ENCODE measurements around the gene RPL34. TPM values are rescaled to one million over a fixed set of nuclear protein-coding genes. Genes with fewer than 3 reads are reported as not detected.
"Not testable (repeated sequence)": the region's sequence is repeated elsewhere in the genome, so short reads cannot be mapped to it uniquely, and the experiment has no call there.

The RPL34 gene
- total RNA-seq, 4 donors from 2014 or later = 1,071 to 6,726 (median 2,783) TPM

- no peaks in the 10 kb centered on the region for H3K4me1 ChIP-seq
- H3K27ac ChIP-seq = no peak overlapping the region
- TF ChIP-seq CTCF (IDR thresholded peaks at IDR 0.05) = no peak
- no peak for TF ChIP-seq POLR2A (IDR thresholded peaks at IDR 0.05)
- H3K27me3 ChIP-seq = no peaks in the 10 kb centered on the region
- no peak for DNase-seq
- intact Hi-C loops (cut with DNase I; ENCODE audit: low total_unique reads) = no loop called here
- no peaks in the 10 kb centered on the region for H3K36me3 ChIP-seq
- no peaks in the 10 kb centered on the region for H3K9me3 ChIP-seq
- H3K4me3 ChIP-seq = no peak overlapping the region
These were observed 31.5 kb upstream of the RPL34 start for GRCh38 chr4:108588878-108589277.

- no peak for TF ChIP-seq CTCF (IDR thresholded peaks at IDR 0.05)
- TF ChIP-seq POLR2A (IDR thresholded peaks at IDR 0.05) = no peak
- H3K4me3 ChIP-seq = no peak overlapping the region
- no peaks in the 10 kb centered on the region for H3K27me3 ChIP-seq
- intact Hi-C loops (cut with DNase I; ENCODE audit: low total_unique reads) = no loop called here
- no peak overlapping the region for H3K27ac ChIP-seq
- H3K9me3 ChIP-seq = no peaks in the 10 kb centered on the region
- DNase-seq = no peak
- H3K36me3 ChIP-seq = no peaks in the 10 kb centered on the region
- no peaks in the 10 kb centered on the region for H3K4me1 ChIP-seq
These were observed 30.4 kb upstream of the RPL34 start for GRCh38 chr4:108589961-108590360.

- TF ChIP-seq CTCF (IDR thresholded peaks at IDR 0.05) = no peak
- no peak for TF ChIP-seq POLR2A (IDR thresholded peaks at IDR 0.05)
- H3K27ac ChIP-seq = no peak overlapping the region
- H3K4me3 ChIP-seq = no peak overlapping the region
- intact Hi-C loops (cut with DNase I; ENCODE audit: low total_unique reads) = no loop called here
- no peaks in the 10 kb centered on the region for H3K9me3 ChIP-seq
- DNase-seq = no peak
- no peaks in the 10 kb centered on the region for H3K27me3 ChIP-seq
- H3K36me3 ChIP-seq = no peaks in the 10 kb centered on the region
- H3K4me1 ChIP-seq = no peaks in the 10 kb centered on the region
These were observed 29.6 kb upstream of the RPL34 start for GRCh38 chr4:108590776-108591175.

GRCh38 chr4:108592674-108592986 is 27.7 kb upstream of the RPL34 start:
- no peak overlapping the region for H3K27ac ChIP-seq
- no peak for DNase-seq
- TF ChIP-seq CTCF (IDR thresholded peaks at IDR 0.05) (no peak), POLR2A (IDR thresholded peaks at IDR 0.05) (no peak)
- H3K27me3 ChIP-seq = no peaks in the 10 kb centered on the region
- H3K4me3 ChIP-seq = no peak overlapping the region
- intact Hi-C loops (cut with DNase I; ENCODE audit: low total_unique reads) = no loop called here
- no peaks in the 10 kb centered on the region for H3K36me3 ChIP-seq
- no peaks in the 10 kb centered on the region for H3K9me3 ChIP-seq
- no peaks in the 10 kb centered on the region for H3K4me1 ChIP-seq

GRCh38 chr4:108594296-108594695 is 26.1 kb upstream of the RPL34 start:
- H3K4me1 ChIP-seq; H3K36me3 ChIP-seq; H3K4me3 ChIP-seq; H3K27ac ChIP-seq; DNase-seq; H3K9me3 ChIP-seq; H3K27me3 ChIP-seq; intact Hi-C loops (cut with DNase I; ENCODE audit: low total_unique reads): not testable (repeated sequence)

- no peaks in the 10 kb centered on the region for H3K9me3 ChIP-seq
- TF ChIP-seq POLR2A (IDR thresholded peaks at IDR 0.05) = no peak
- no peak for TF ChIP-seq CTCF (IDR thresholded peaks at IDR 0.05)
- H3K4me1 ChIP-seq = no peaks in the 10 kb centered on the region
- intact Hi-C loops (cut with DNase I; ENCODE audit: low total_unique reads) = no loop called here
- no peak overlapping the region for H3K27ac ChIP-seq
- H3K4me3 ChIP-seq = no peak overlapping the region
- DNase-seq = no peak
- H3K27me3 ChIP-seq = no peaks in the 10 kb centered on the region
- no peaks in the 10 kb centered on the region for H3K36me3 ChIP-seq
These were observed 24.0 kb upstream of the RPL34 start for GRCh38 chr4:108596344-108596743.

Measured in uterus (tissue), 4 donors.